Measurements from ENCODE around the gene OR6C70.

DNA sequence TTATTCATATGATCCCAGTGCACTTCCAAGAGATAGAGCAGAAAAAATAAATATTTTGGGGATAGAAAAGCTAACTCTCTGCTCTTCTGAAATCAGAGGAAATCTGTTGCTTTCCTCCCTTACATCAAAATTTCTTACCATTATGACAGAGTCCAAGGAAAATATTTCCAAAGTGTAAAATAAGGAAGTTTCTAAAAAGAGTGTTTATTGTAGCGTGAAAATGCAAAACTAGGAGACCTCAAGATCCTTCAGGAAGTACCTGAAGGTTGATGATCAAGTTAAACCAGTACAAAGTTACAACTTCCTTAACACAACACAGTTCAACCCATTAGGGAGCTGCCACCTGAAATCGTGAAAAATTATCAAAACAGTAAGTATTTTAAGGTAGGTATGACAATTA is 26.2 kb downstream of the OR6C70 start, which contains the start of gene OR6C2:
- TF ChIP-seq, protein P1, sequence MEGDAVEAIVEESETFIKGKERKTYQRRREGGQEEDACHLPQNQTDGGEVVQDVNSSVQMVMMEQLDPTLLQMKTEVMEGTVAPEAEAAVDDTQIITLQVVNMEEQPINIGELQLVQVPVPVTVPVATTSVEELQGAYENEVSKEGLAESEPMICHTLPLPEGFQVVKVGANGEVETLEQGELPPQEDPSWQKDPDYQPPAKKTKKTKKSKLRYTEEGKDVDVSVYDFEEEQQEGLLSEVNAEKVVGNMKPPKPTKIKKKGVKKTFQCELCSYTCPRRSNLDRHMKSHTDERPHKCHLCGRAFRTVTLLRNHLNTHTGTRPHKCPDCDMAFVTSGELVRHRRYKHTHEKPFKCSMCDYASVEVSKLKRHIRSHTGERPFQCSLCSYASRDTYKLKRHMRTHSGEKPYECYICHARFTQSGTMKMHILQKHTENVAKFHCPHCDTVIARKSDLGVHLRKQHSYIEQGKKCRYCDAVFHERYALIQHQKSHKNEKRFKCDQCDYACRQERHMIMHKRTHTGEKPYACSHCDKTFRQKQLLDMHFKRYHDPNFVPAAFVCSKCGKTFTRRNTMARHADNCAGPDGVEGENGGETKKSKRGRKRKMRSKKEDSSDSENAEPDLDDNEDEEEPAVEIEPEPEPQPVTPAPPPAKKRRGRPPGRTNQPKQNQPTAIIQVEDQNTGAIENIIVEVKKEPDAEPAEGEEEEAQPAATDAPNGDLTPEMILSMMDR (conservative IDR thresholded peaks at IDR 0.05 in 1 of 2, IDR thresholded peaks at IDR 0.05 in 1 of 2; ENCODE audit: extremely low read depth in 1 of 2, insufficient read depth in 1 of 2, low read depth in 1 of 2, low read length in 2 of 2), result no peak
- no peak for TF ChIP-seq EZH2 (IDR thresholded peaks at IDR 0.05; ENCODE audit: borderline replicate concordance, low read length)

All from mammary epithelial cell (primary cell).